ENCODE data around the gene TOP3B.

Gene TOP3B

GRCh38 chr22:21933413-21933812 is 49.2 kb downstream of the TOP3B start:
- H3K4me3 ChIP-seq (ENCODE audit: low read length) = no peak overlapping the region

DNA sequence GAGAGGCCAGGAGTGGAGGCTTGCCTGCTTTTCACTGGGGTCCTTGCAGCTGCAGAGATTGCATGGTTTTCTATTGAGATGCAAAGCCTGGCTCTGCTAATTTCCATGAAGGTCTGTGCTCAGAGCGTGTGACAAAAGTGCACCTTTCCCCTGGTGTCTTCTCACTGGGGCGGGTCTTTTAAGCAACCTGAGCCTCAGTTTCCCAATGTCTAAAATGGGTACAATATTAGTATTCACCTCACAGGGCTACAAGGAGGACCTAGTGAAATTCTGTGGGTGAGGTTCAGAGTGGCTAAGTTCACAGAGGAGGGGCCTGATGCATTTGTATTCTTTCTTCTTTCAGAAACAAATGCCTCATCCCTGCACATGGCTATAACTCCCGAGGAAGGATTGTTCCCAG is 50.2 kb downstream of the TOP3B start:
- no peak for TF ChIP-seq ZNF274 (IDR thresholded peaks at IDR 0.05; ENCODE audit: low read depth, low read length)
- H3K4me3 ChIP-seq (ENCODE audit: low read length) = no peak overlapping the region

More at GRCh38 chr22:21933413-21933812, 49.2 kb downstream of the TOP3B start:
- TF ChIP-seq ZNF274 (IDR thresholded peaks at IDR 0.05; ENCODE audit: low read depth, low read length) = no peak

DNA sequence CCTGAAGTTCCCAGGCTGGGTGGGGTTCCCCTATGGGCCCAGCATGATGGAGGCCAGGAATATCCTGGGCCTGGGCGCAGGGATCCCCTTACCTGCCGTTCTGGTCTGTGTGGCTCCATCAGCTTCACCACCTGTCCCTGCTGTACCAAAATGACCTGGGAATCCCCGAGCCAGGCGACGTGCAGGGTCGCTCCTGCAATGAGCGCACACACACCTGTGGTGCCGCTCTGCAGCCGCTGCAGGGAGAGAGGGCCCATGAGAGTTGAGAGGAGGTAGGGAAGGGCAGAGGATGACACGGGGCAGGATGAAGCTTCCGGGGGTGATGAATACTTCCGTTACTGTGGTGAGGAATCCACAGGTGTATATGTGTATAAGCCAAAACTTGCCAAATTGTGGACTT is 51.5 kb downstream of the TOP3B start:
- no peak for TF ChIP-seq ZNF274 (IDR thresholded peaks at IDR 0.05; ENCODE audit: low read depth, low read length)

DNA sequence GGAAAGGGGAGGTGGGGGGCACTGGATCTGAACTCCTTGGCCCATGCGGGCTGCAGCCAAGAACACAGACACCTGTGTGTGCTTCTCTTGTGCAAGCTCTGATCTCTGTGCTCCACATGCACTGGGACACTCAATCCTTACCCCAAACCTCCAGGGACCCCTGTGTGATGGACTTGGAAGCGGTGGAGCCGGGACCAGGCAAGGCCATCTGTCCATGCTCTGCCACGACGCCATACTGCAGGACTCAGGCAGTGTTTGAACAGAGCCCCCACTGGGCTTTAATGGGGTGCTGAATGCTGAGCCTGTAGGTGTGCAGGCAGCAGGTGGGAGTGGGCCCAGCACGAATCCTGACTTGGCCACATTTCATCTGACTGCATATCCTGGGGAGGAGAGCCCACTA is 53.3 kb downstream of the TOP3B start:
- H3K4me3 ChIP-seq (ENCODE audit: low read length) = no peak overlapping the region
- TF ChIP-seq ZNF274 (IDR thresholded peaks at IDR 0.05; ENCODE audit: low read depth, low read length) = no peak

More for the DNA sequence above, 51.5 kb downstream of the TOP3B start:
- H3K4me3 ChIP-seq (ENCODE audit: low read length) = no peak overlapping the region

- no peak overlapping the region for H3K4me3 ChIP-seq (ENCODE audit: low read length)
- TF ChIP-seq ZNF274 (IDR thresholded peaks at IDR 0.05; ENCODE audit: low read depth, low read length) = no peak
Observed at GRCh38 chr22:21928048-21928447, 54.5 kb downstream of the TOP3B start.

GRCh38 chr22:21927174-21927823 is 55.3 kb downstream of the TOP3B start:
- TF ChIP-seq ZNF274 (IDR thresholded peaks at IDR 0.05; ENCODE audit: low read depth, low read length) = no peak
- H3K4me3 ChIP-seq (ENCODE audit: low read length) = no peak overlapping the region

DNA sequence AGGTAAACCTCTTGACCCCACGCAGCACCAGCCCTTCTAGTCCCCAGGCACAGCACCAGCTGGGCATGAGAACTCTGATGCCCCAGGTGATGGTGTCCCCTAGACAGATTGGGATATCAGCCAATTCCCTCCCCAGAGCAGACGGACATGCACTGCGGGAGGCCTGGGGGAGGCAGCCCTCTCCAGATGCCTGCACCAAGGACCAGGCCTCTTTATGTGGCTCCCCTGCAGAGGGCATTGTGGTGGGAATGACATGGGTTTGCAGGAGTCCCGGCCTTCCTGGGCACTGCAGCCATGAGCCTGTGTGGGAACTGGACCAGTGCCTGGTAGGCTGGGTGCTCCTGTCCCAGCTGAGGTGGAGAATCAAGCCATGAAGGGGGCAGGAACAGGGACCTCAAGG is 55.9 kb downstream of the TOP3B start:
- no peak for TF ChIP-seq ZNF274 (IDR thresholded peaks at IDR 0.05; ENCODE audit: low read depth, low read length)
- H3K4me3 ChIP-seq (ENCODE audit: low read length) = no peak overlapping the region

GRCh38 chr22:21923163-21923561 is 59.4 kb downstream of the TOP3B start:
- H3K4me3 ChIP-seq (ENCODE audit: low read length) = no peak overlapping the region
- no peak for TF ChIP-seq ZNF274 (IDR thresholded peaks at IDR 0.05; ENCODE audit: low read depth, low read length)

- no peak overlapping the region for H3K4me3 ChIP-seq (ENCODE audit: low read length)
- no peak for TF ChIP-seq ZNF274 (IDR thresholded peaks at IDR 0.05; ENCODE audit: low read depth, low read length)
Observed at GRCh38 chr22:21922370-21923162, 60.0 kb downstream of the TOP3B start.

DNA sequence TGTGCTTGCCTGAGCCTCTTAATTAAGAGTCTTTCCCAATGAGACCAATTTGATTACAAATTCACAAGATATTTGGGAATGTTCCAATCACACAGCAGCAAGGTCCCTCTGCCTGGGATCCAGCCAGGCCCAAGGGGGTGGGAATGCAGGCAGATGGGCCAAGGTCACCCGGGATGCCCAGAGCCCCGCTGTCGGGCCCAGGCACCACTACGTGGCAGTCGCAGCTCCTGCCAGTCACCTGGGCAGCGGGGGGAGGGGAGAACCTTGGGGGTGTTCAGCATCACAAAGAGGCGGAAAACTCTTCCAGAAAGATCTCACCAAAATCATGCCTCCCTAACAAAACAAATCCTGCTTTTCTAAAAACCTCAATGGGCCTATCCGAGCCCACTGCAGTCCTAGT is 60.9 kb downstream of the TOP3B start:
- TF ChIP-seq ZNF274 (IDR thresholded peaks at IDR 0.05; ENCODE audit: low read depth, low read length) = no peak

GRCh38 chr22:21921184-21921721 is 61.3 kb downstream of the TOP3B start:
- no peak for TF ChIP-seq ZNF274 (IDR thresholded peaks at IDR 0.05; ENCODE audit: low read depth, low read length)

More for the DNA sequence above, 60.9 kb downstream of the TOP3B start:
- H3K4me3 ChIP-seq (ENCODE audit: low read length) = no peak overlapping the region

DNA sequence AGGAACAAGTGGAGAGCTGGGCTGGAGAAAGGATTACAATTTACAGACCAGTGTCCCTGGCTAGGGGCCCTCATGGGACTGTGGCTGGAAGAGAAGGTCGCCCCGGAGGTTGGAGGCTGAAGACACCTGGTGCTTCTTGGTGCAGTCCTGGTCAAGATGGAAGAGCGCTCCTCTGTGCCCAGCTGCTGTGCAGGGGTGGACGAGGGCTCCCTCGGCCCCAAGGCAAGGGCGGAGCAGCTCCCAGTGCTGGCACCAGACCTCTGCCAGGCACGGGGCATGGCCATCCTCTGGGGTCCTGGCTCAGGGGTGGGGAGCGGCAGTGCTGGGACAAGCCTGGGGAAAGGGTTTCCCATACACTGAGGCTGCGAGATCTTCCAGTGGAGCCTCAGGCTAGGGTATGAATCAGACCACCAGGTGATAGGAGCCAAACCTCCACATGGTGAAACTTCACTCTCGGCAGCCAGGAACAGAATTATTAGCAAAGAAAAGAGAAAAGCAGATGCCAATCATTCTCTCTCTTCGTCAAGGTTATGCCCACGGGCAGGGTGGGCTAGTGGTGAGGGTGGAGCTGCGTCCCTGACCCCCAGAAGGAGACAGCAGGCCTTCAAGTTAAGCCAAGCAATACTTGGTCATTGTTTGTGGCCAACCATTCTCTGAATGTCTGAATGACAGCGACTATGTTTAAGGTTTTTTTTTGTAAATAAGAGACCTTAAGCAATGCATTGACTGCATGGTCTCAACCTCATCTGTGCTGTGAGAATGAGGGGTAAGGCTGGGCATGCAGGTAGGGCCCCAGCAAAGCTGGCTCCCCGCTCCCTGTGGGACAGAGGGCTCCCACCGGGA is 62.0 kb downstream of the TOP3B start:
- no peak overlapping the region for H3K4me3 ChIP-seq (ENCODE audit: low read length)
- no peak for TF ChIP-seq ZNF274 (IDR thresholded peaks at IDR 0.05; ENCODE audit: low read depth, low read length)

More at GRCh38 chr22:21921184-21921721, 61.3 kb downstream of the TOP3B start:
- H3K4me3 ChIP-seq (ENCODE audit: low read length) = no peak overlapping the region

GRCh38 chr22:21919526-21920307 is 62.9 kb downstream of the TOP3B start:
- TF ChIP-seq ZNF274 (IDR thresholded peaks at IDR 0.05; ENCODE audit: low read depth, low read length) = no peak
- H3K4me3 ChIP-seq (ENCODE audit: low read length) = no peak overlapping the region
